Measurements from ENCODE around the gene BMERB1.

BMERB1 gene

DNA sequence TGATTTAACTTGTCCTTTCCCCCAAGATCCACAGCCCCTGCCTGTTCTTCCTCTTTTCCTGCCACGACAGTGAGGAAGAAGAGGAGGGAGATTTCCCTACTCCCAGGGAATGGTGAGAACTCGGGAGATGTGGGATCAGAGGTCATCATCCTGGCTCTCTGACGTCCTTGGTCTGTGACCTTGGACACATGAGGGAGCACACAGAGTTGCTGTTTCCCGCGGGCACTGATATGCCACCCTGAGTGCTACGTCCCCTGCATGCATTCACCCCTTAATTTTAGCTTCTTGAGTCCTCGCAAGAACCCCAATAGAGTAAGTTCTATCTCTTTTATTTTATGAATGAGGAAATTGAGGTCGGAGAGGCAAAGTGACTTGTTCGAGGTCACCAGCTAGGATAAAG lies 85.4 kb downstream of the BMERB1 start:
- Histone ChIP-seq H3K27me3 (ENCODE audit: control insufficient read depth in 1 of 2, insufficient read depth in 2 of 2, low read length in 2 of 2) (no peaks in the 10 kb centered on the region), H3K27ac (ENCODE audit: low read depth, low read length) (no peak overlapping the region), H3K4me3 (ENCODE audit: low read depth in 1 of 2, low read length in 2 of 2) (no peak overlapping the region), H3K4me1 (ENCODE audit: insufficient read depth, low read length) (peaks cover 48% of the 10 kb centered on the region), H3K9ac (ENCODE audit: low read length) (no peak overlapping the region), H3K36me3 (ENCODE audit: insufficient read depth, low read length) (no peaks in the 10 kb centered on the region), H3K9me3 (ENCODE audit: low read length) (no peaks in the 10 kb centered on the region)

DNA sequence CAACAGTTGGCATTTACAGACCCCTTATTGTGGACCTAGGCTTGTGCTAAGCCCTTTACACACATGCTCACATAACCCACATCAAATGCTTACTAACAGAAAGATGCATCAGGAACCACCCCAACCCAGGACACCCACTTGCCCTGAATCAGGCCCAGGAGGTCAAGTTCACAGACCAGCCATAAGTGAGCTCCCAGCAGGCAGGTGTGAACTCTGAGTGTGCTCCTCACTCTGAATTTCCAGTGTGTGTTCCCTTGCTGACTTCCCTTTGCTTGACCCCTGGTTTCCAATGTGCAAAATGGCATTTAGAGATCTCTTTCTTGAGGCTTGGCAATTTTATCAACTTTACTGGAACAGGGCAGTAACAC lies 87.0 kb downstream of the BMERB1 start:
- H3K36me3 ChIP-seq (ENCODE audit: insufficient read depth, low read length): no peaks in the 10 kb centered on the region
- peak overlapping the region; percentile 19 for H3K27ac ChIP-seq (ENCODE audit: low read depth, low read length)
- peaks cover 48% of the 10 kb centered on the region for H3K4me1 ChIP-seq (ENCODE audit: insufficient read depth, low read length)

DNA sequence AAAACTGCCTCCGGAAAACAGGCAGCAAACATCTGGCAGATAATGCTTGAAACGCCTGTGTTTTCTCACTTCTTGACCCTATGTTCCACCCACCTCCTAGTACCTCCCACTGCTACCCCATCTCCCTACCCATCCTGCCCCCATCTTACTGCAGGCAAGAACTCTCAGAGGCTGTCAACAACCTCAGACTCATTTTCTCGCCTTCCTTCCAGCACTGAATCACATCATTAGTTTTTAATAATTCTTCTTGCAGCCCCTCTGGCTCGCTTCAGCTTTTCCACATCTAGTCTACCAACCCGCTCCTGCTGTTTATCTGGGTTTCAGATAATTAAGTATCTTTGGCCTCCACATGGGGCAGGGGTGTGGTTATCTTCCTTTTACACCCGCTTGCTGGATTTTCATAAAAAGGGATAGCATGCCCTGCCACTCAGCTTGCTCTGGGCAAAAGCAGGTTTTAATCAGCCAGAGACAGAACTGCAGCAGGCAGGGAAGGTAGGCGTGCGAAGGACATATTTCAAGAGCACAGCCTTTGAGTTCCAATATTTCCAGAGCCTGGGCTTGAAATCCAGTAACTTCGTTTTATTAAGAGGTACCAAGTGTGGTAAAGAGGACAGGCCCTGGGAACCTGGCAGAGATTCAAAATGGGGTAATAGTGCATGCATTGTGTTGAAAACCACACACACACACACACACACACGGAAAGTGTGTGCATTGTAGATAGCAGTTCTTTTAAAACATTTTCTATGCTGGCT lies 87.5 kb downstream of the BMERB1 start:
- no peaks in the 10 kb centered on the region for H3K9me3 ChIP-seq (ENCODE audit: low read length)
- H3K27me3 ChIP-seq (ENCODE audit: control insufficient read depth in 1 of 2, insufficient read depth in 2 of 2, low read length in 2 of 2): no peaks in the 10 kb centered on the region
- H3K36me3 ChIP-seq (ENCODE audit: insufficient read depth, low read length): no peaks in the 10 kb centered on the region
- H3K9ac ChIP-seq (ENCODE audit: low read length): no peak overlapping the region
- no peak overlapping the region for H3K4me3 ChIP-seq (ENCODE audit: low read depth in 1 of 2, low read length in 2 of 2)
- peaks cover 48% of the 10 kb centered on the region for H3K4me1 ChIP-seq (ENCODE audit: insufficient read depth, low read length)
- H3K27ac ChIP-seq (ENCODE audit: low read depth, low read length): peak overlapping the region; percentile 34

More for the DNA sequence above, 87.0 kb downstream of the BMERB1 start:
- Histone ChIP-seq H3K9ac (ENCODE audit: low read length) (no peak overlapping the region), H3K9me3 (ENCODE audit: low read length) (no peaks in the 10 kb centered on the region), H3K4me3 (ENCODE audit: low read depth in 1 of 2, low read length in 2 of 2) (no peak overlapping the region), H3K27me3 (ENCODE audit: control insufficient read depth in 1 of 2, insufficient read depth in 2 of 2, low read length in 2 of 2) (no peaks in the 10 kb centered on the region)

DNA sequence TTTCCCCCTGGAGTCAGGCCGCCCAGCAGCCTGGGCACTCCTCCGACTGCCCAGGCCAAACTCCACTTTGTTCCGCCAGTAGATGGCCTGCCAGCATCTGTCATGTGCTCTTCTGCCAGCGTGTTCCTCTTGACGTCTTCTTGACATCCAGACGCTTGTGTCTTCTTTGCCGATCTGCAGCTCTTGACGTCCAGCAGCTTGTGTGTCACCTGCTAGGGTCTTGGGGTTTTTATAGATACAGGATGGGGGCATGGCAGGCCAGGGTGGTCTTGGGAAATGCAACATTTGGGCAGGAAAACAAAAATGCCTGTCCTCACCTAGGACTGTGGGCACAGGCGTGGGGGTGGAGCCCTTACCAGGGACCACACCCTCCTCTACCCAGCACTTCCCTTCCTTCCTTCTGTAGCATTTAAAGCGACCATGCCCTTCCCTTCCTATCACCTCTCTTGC lies 88.7 kb downstream of the BMERB1 start:
- Histone ChIP-seq H3K36me3 (ENCODE audit: insufficient read depth, low read length) (no peaks in the 10 kb centered on the region), H3K9ac (ENCODE audit: low read length) (no peak overlapping the region), H3K27me3 (ENCODE audit: control insufficient read depth in 1 of 2, insufficient read depth in 2 of 2, low read length in 2 of 2) (no peaks in the 10 kb centered on the region), H3K4me1 (ENCODE audit: insufficient read depth, low read length) (peaks cover 44% of the 10 kb centered on the region), H3K4me3 (ENCODE audit: low read depth in 1 of 2, low read length in 2 of 2) (no peak overlapping the region), H3K27ac (ENCODE audit: low read depth, low read length) (no peak overlapping the region), H3K9me3 (ENCODE audit: low read length) (no peaks in the 10 kb centered on the region)

DNA sequence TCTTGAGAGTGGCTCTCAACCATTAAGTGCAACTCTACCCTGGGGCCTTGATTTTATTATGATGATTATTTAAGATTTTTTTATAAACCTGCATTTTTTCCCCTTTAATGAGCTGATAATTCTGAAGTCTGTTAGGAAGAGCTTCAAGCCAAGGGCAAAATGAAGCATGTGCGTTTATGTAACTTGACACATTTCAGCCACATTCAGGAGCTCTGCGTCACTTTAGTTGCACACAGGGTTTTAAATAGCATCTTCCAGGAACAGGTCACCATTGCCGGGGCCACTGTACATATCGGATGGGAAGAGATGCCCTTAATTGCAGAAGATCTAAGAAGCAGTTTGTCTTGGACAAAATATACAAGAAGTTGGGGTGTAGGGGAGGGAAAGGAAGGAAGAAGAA lies 89.6 kb downstream of the BMERB1 start:
- H3K27ac ChIP-seq (ENCODE audit: low read depth, low read length): no peak overlapping the region
- no peaks in the 10 kb centered on the region for H3K27me3 ChIP-seq (ENCODE audit: control insufficient read depth in 1 of 2, insufficient read depth in 2 of 2, low read length in 2 of 2)

DNA sequence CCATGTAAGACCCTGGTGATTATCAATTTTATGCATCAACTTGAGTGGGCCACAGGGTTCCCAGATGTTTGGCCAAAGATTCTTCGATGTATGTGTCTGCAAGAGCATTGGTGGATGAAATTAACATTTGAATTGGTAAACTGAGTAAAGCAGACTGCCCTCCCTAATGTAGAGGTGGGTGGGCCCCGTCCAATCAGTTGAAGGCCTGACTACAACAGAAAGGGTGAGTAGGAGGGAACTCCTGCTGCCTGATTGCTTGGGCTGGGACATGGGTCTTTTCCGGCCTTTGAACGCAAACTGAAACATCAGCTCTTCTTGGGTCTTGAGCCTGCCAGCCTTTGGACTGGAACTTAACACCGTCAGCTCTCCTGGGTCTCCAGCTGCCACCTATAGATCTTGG lies 90.6 kb downstream of the BMERB1 start:
- no peak overlapping the region for H3K4me3 ChIP-seq (ENCODE audit: low read depth in 1 of 2, low read length in 2 of 2)
- no peaks in the 10 kb centered on the region for H3K36me3 ChIP-seq (ENCODE audit: insufficient read depth, low read length)
- no peak overlapping the region for H3K9ac ChIP-seq (ENCODE audit: low read length)
- H3K9me3 ChIP-seq (ENCODE audit: low read length): no peaks in the 10 kb centered on the region
- H3K27me3 ChIP-seq (ENCODE audit: control insufficient read depth in 1 of 2, insufficient read depth in 2 of 2, low read length in 2 of 2): no peaks in the 10 kb centered on the region
- H3K4me1 ChIP-seq (ENCODE audit: insufficient read depth, low read length): peaks cover 34% of the 10 kb centered on the region
- H3K27ac ChIP-seq (ENCODE audit: low read depth, low read length): no peak overlapping the region

More for the DNA sequence above, 89.6 kb downstream of the BMERB1 start:
- peaks cover 36% of the 10 kb centered on the region for H3K4me1 ChIP-seq (ENCODE audit: insufficient read depth, low read length)
- no peaks in the 10 kb centered on the region for H3K9me3 ChIP-seq (ENCODE audit: low read length)
- no peaks in the 10 kb centered on the region for H3K36me3 ChIP-seq (ENCODE audit: insufficient read depth, low read length)
- H3K4me3 ChIP-seq (ENCODE audit: low read depth in 1 of 2, low read length in 2 of 2): no peak overlapping the region
- no peak overlapping the region for H3K9ac ChIP-seq (ENCODE audit: low read length)

DNA sequence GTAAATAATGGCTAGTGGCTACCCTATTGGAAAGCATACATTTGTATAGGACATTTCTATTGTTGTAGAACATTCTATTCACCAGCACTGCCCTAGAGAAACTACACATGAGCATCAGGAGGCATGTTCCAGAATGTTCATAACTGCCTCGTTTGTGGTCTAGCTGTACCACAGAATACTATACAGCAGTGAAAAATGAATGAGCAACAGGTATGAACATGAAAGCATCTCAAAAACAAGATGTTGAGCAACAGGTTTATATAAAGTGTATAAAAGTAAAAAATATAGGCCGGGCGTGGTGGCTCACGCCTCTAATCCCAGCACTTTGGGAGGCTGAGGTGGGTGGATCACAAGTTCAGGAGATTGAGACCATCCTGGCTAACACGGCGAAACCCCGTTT lies 91.7 kb downstream of the BMERB1 start:
- Histone ChIP-seq H3K9ac (ENCODE audit: low read length) (no peak overlapping the region), H3K27me3 (ENCODE audit: control insufficient read depth in 1 of 2, insufficient read depth in 2 of 2, low read length in 2 of 2) (no peaks in the 10 kb centered on the region), H3K27ac (ENCODE audit: low read depth, low read length) (no peak overlapping the region), H3K9me3 (ENCODE audit: low read length) (no peaks in the 10 kb centered on the region), H3K4me1 (ENCODE audit: insufficient read depth, low read length) (peaks cover 24% of the 10 kb centered on the region), H3K4me3 (ENCODE audit: low read depth in 1 of 2, low read length in 2 of 2) (no peak overlapping the region), H3K36me3 (ENCODE audit: insufficient read depth, low read length) (no peaks in the 10 kb centered on the region)

DNA sequence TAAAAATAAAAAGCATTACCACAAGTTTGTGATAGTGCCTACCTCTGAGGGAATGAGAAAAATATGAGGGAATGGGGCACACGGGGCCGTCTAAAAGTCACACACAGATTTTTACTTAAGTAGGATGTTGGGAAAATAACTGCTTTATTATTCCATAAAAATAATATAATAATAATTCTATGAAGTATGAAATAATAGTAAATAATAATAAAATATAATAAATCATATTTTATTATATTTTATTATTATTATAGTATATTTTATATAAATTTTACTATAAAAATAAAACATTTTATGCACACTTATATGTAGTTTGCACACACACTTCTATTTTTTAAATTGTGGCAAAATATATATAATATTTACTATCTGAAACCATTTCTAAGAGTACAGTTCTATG lies 92.3 kb downstream of the BMERB1 start:
- H3K4me3 ChIP-seq (ENCODE audit: low read depth in 1 of 2, low read length in 2 of 2): no peak overlapping the region
- no peaks in the 10 kb centered on the region for H3K27me3 ChIP-seq (ENCODE audit: control insufficient read depth in 1 of 2, insufficient read depth in 2 of 2, low read length in 2 of 2)
- H3K27ac ChIP-seq (ENCODE audit: low read depth, low read length): no peak overlapping the region
- H3K4me1 ChIP-seq (ENCODE audit: insufficient read depth, low read length): peaks cover 18% of the 10 kb centered on the region
- no peaks in the 10 kb centered on the region for H3K36me3 ChIP-seq (ENCODE audit: insufficient read depth, low read length)
- H3K9ac ChIP-seq (ENCODE audit: low read length): no peak overlapping the region
- H3K9me3 ChIP-seq (ENCODE audit: low read length): no peaks in the 10 kb centered on the region

DNA sequence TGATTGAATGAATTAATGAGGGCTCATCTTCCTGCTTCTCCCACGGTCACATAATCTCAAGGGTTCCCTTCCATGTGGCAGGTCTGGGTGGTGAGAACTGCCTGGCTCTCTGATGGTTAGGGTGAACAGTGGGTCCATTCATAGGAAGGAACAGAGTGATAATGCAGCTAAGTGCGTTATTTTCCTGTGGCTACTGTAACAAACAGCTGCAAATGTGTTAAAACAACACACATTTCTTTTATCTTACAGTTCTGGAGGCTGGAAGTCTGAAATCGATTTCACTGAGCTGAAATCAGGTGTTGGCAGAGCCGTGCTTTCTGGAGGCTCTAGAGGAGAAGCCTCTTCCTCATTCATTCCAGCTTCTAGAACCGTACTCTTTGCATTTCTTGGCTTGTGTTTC lies 95.3 kb downstream of the BMERB1 start:
- H3K4me3 ChIP-seq (ENCODE audit: low read depth in 1 of 2, low read length in 2 of 2): no peak overlapping the region
- H3K9ac ChIP-seq (ENCODE audit: low read length): no peak overlapping the region
- no peak overlapping the region for H3K27ac ChIP-seq (ENCODE audit: low read depth, low read length)
- no peaks in the 10 kb centered on the region for H3K9me3 ChIP-seq (ENCODE audit: low read length)
- H3K27me3 ChIP-seq (ENCODE audit: control insufficient read depth in 1 of 2, insufficient read depth in 2 of 2, low read length in 2 of 2): no peaks in the 10 kb centered on the region
- H3K4me1 ChIP-seq (ENCODE audit: insufficient read depth, low read length): no peaks in the 10 kb centered on the region
- H3K36me3 ChIP-seq (ENCODE audit: insufficient read depth, low read length): no peaks in the 10 kb centered on the region

DNA sequence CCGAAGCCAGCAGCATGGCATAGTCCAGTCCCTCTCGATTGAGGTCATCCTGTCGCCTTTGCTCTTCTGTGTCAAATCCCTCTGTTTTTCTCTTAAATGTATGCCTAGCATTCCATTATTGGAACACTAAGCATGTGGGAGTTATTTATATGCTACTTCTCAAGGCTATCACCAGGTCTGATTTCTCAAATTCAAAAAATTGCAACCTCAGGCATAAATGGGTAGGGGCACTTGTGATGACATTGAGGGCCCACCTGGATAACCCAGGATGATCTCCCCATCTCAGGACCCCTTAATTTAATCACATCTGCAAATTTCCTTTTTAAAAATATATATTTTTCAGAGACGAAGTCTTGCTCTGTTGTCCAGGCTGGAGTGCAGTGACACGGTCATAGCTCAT lies 95.7 kb downstream of the BMERB1 start:
- Histone ChIP-seq H3K9ac (ENCODE audit: low read length) (no peak overlapping the region), H3K9me3 (ENCODE audit: low read length) (no peaks in the 10 kb centered on the region), H3K4me3 (ENCODE audit: low read depth in 1 of 2, low read length in 2 of 2) (no peak overlapping the region), H3K27me3 (ENCODE audit: control insufficient read depth in 1 of 2, insufficient read depth in 2 of 2, low read length in 2 of 2) (no peaks in the 10 kb centered on the region), H3K27ac (ENCODE audit: low read depth, low read length) (no peak overlapping the region), H3K4me1 (ENCODE audit: insufficient read depth, low read length) (no peaks in the 10 kb centered on the region), H3K36me3 (ENCODE audit: insufficient read depth, low read length) (no peaks in the 10 kb centered on the region)

DNA sequence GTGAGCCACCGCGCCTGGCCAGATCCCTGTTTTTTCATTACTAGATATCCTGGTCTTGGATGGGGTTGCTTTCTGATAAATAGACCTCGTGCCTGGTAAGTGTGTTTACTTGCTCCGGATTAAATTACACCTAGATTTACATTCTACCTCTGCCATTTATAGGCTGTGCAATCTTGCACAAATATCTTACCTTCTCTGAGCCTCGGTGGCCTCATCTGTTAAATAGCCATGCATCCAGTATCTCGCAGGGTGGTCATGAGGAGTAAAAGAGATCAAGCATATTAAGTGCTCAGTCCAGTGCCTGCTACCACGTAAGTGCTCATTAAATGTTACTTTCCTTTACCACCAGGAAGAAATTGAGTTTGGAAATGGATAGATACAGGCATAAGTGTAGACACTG lies 98.4 kb downstream of the BMERB1 start:
- Histone ChIP-seq H3K27me3 (ENCODE audit: control insufficient read depth in 1 of 2, insufficient read depth in 2 of 2, low read length in 2 of 2) (no peaks in the 10 kb centered on the region), H3K9me3 (ENCODE audit: low read length) (no peaks in the 10 kb centered on the region), H3K4me1 (ENCODE audit: insufficient read depth, low read length) (no peaks in the 10 kb centered on the region), H3K9ac (ENCODE audit: low read length) (no peak overlapping the region), H3K27ac (ENCODE audit: low read depth, low read length) (no peak overlapping the region), H3K4me3 (ENCODE audit: low read depth in 1 of 2, low read length in 2 of 2) (no peak overlapping the region), H3K36me3 (ENCODE audit: insufficient read depth, low read length) (no peaks in the 10 kb centered on the region)

DNA sequence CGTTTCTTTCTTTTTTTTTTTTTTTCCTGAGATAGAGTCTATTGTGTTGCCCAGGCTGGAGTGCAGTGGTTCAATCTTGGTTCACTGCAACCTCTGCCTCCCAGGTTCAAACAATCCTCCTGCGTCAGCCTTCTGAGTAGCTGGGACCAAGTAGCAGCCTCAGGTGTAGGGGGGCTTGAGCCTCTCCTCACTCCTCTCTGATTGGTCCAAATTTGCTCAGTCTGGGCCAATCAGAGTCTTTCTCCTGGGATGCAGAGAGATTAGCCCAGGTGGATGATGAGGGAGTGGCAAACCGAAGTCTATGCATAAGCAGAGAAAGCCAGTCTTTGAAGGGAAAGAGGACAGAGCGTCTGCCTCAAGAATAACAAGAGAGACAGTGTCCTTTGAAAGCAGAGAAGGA lies 99.0 kb downstream of the BMERB1 start:
- H3K27ac ChIP-seq (ENCODE audit: low read depth, low read length): no peak overlapping the region
- H3K4me3 ChIP-seq (ENCODE audit: low read depth in 1 of 2, low read length in 2 of 2): no peak overlapping the region
- H3K9me3 ChIP-seq (ENCODE audit: low read length): no peaks in the 10 kb centered on the region
- H3K27me3 ChIP-seq (ENCODE audit: control insufficient read depth in 1 of 2, insufficient read depth in 2 of 2, low read length in 2 of 2): no peaks in the 10 kb centered on the region
- H3K36me3 ChIP-seq (ENCODE audit: insufficient read depth, low read length): no peaks in the 10 kb centered on the region
- H3K4me1 ChIP-seq (ENCODE audit: insufficient read depth, low read length): no peaks in the 10 kb centered on the region
- no peak overlapping the region for H3K9ac ChIP-seq (ENCODE audit: low read length)
